HepG2 (cell line): Measurements from ENCODE around the gene SUPT4H1. TPM values are rescaled to one million over a fixed set of nuclear protein-coding genes. Genes with fewer than 3 reads are reported as not detected.
A peak's percentile ranks its signal among the peaks of the same experiment; 100 is the strongest.

ENCODE experiments used
- HDAC1 ChIP-seq: sonication (generic); formaldehyde crosslinking; IDR thresholded peaks from 2 replicates; pipeline ENCODE4 v1.5.1; 2020; ENCODE audit warnings: mild to moderate bottlenecking, missing genetic modification reagents
- HNF4A ChIP-seq: sonication (generic); formaldehyde crosslinking; IDR thresholded peaks from 2 replicates; pipeline ENCODE4 v1.4.0; 2020; ENCODE audit warnings: missing genetic modification reagents
- NFAT5 ChIP-seq: sonication (generic); formaldehyde crosslinking; IDR thresholded peaks from 2 replicates; pipeline ENCODE4 v1.4.0; 2020; ENCODE audit warnings: missing genetic modification reagents
- NR2C2 ChIP-seq: sonication (generic); formaldehyde crosslinking; IDR thresholded peaks from 2 replicates; pipeline ENCODE4 v1.4.0; 2020; ENCODE audit warnings: missing genetic modification reagents, mild to moderate bottlenecking, moderate library complexity, borderline replicate concordance
- NRL ChIP-seq: sonication (generic); formaldehyde crosslinking; IDR thresholded peaks from 2 replicates; pipeline ENCODE4 v1.5.0; 2020; ENCODE audit warnings: missing genetic modification reagents, mild to moderate bottlenecking, moderate library complexity, borderline replicate concordance
- PAX8 ChIP-seq: sonication (generic); formaldehyde crosslinking; IDR thresholded peaks from 2 replicates; pipeline ENCODE4 v1.8.0; 2022; ENCODE audit warnings: mild to moderate bottlenecking, missing genetic modification reagents, borderline replicate concordance
- PITX1 ChIP-seq: sonication (generic); formaldehyde crosslinking; IDR thresholded peaks from 2 replicates; pipeline ENCODE4 v1.5.1; 2020; ENCODE audit warnings: mild to moderate bottlenecking, missing genetic modification reagents
- RBFOX2 ChIP-seq: fragments of 200-400 bp; formaldehyde crosslinking; IDR thresholded peaks from 2 replicates; pipeline ENCODE4 v1.6.1; 2017; ENCODE audit warnings: low read depth, mild to moderate bottlenecking, low read length
- RXRA ChIP-seq: sonication (generic); formaldehyde crosslinking; IDR thresholded peaks from 2 replicates; pipeline ENCODE4 v1.5.1; 2020; ENCODE audit warnings: missing genetic modification reagents
- ZNF430 ChIP-seq: sonication (generic); formaldehyde crosslinking; IDR thresholded peaks from 2 replicates; pipeline ENCODE4 v1.9.0; 2021; ENCODE audit warnings: mild to moderate bottlenecking, missing genetic modification reagents
- ZNF512B ChIP-seq: sonication (generic); formaldehyde crosslinking; IDR thresholded peaks from 2 replicates; pipeline ENCODE4 v1.5.1; 2020; ENCODE audit warnings: missing genetic modification reagents, mild to moderate bottlenecking, borderline replicate concordance
- ZNF616 ChIP-seq: sonication (generic); formaldehyde crosslinking; IDR thresholded peaks from 2 replicates; pipeline ENCODE4 v1.5.0; 2020; ENCODE audit warnings: low read depth, mild to moderate bottlenecking, missing genetic modification reagents
- ZNF687 ChIP-seq: sonication (generic); formaldehyde crosslinking; IDR thresholded peaks from 2 replicates; pipeline ENCODE4 v1.5.1; 2020; ENCODE audit warnings: mild to moderate bottlenecking, missing genetic modification reagents, moderate library complexity
- ZNF841 ChIP-seq: sonication (generic); formaldehyde crosslinking; IDR thresholded peaks from 2 replicates; pipeline ENCODE4 v1.8.1; 2023; ENCODE audit warnings: missing genetic modification reagents, borderline replicate concordance
- ZNF879 ChIP-seq: sonication (generic); formaldehyde crosslinking; IDR thresholded peaks from 2 replicates; pipeline ENCODE4 v1.8.1; 2023; ENCODE audit warnings: missing genetic modification reagents
- ZSCAN29 ChIP-seq: sonication (generic); formaldehyde crosslinking; conservative IDR thresholded peaks from 2 replicates; pipeline ENCODE4 v1.4.0; 2020; ENCODE audit warnings: mild to moderate bottlenecking, missing genetic modification reagents
- polyA plus RNA-seq, 8 experiments: library from polyadenylated mRNA; depleted of rRNA in 3 of 8; stranded (reverse) in 7 of 8; unstranded in 1 of 8; fragments of >200 nt; fragmentation: Illumina TruSeq in 4 of 8; extraction: Trizol in 4 of 8; gene quantifications; 2 replicates each; pipeline versions ENCODE4 v1.2.1 to v1.2.3, GENCODE V29; 2011 to 2016; ENCODE audit warnings: low read depth in 4 of 8, missing spikeins in 1 of 8, mixed read lengths in 1 of 8; ENCODE audit not compliant: insufficient read depth in 1 of 8
- total RNA-seq, 5 experiments: library from RNA; depleted of rRNA; stranded (reverse); fragments of >200 nt; fragmentation: Illumina TruSeq; extraction: Trizol; gene quantifications; 2 replicates each; pipeline ENCODE4 v1.2.3, GENCODE V29; 2016; ENCODE audit warnings: low read depth in 1 of 5

SUPT4H1 gene
- total and polyA plus RNA-seq, 2 of the 13 experiments (the other 11 are each of a cell fraction or from before 2014, with no cell fraction given), result 155 to 244 TPM

GRCh38 chr17:58358408-58359172, 6.6 kb upstream of the SUPT4H1 start (continued):
- TF ChIP-seq ZNF687, result peak; percentile 49
- peak; percentile 74; the same call in 1 of the 2 replicates for TF ChIP-seq PITX1 (CRISPR knock-in tag)
- TF ChIP-seq ZSCAN29 (CRISPR knock-in tag), result no peak
- peak; percentile 71 for TF ChIP-seq HNF4A
- TF ChIP-seq NR2C2 (CRISPR knock-in tag), result 0 out of 2 replicates have a peak, but pooled peaks have one; percentile 37
- no peak; the same call in 1 of the 2 replicates for TF ChIP-seq RXRA (CRISPR knock-in tag)
- no peak for TF ChIP-seq ZNF512B (CRISPR knock-in tag)
- no peak for TF ChIP-seq NFAT5 (CRISPR knock-in tag)
- TF ChIP-seq ZNF879 (CRISPR knock-in tag), result no peak
- no peak for TF ChIP-seq NRL (CRISPR knock-in tag)
- peak; percentile 47; the same call in 1 of the 2 replicates for TF ChIP-seq HDAC1
- 0 out of 2 replicates have a peak, but pooled peaks have one; percentile 49 for TF ChIP-seq PAX8 (CRISPR knock-in tag)
- TF ChIP-seq RBFOX2, result peak; percentile 36; the same call in 1 of the 2 replicates
- TF ChIP-seq ZNF841 (CRISPR knock-in tag), result peak; percentile 68; the same call in 1 of the 2 replicates
- 0 out of 2 replicates have a peak, but pooled peaks have one; percentile 10 for TF ChIP-seq ZNF430 (CRISPR knock-in tag)
- no peak for TF ChIP-seq ZNF616 (CRISPR knock-in tag)
